NCI-H1694 treated with DMSO at 0.1 percent for 48 hours (cell line): ENCODE measurements around the gene ASF1B.

Experiments
- DNase-seq: peaks from one replicate; lab custom pipeline; 2025; lab: John Stamatoyannopoulos, UW

ASF1B gene

GRCh38 chr19:14138576-14139265, 2.3 kb upstream of the ASF1B start:
- DNase-seq, result no peak

GRCh38 chr19:14135985-14136508, 342 bp downstream of the ASF1B start:
- DNase-seq, result no peak

- DNase-seq, result no peak
Measured at GRCh38 chr19:14135355-14135754, 1.0 kb downstream of the ASF1B start.

GRCh38 chr19:14127929-14128509, 8.4 kb downstream of the ASF1B start:
- no peak for DNase-seq

- no peak for DNase-seq
Measured at GRCh38 chr19:14127176-14127575, 9.2 kb downstream of the ASF1B start.

- DNase-seq, result no peak
Measured at GRCh38 chr19:14122924-14123323, 13.5 kb downstream of the ASF1B start.

- DNase-seq, result no peak
Measured at GRCh38 chr19:14120497-14120780, 15.9 kb downstream of the ASF1B start.

GRCh38 chr19:14119644-14120496, 16.5 kb downstream of the ASF1B start:
- no peak for DNase-seq

- DNase-seq, result no peak
Measured at GRCh38 chr19:14119146-14119545, 17.2 kb downstream of the ASF1B start.

- DNase-seq, result peak; percentile 21
Measured at GRCh38 chr19:14118165-14119051, 18.0 kb downstream of the ASF1B start.

- DNase-seq, result peak; percentile 98
Measured at GRCh38 chr19:14117668-14118164, 18.7 kb downstream of the ASF1B start, which contains the start of gene PRKACA. Gene PRKACA (minus strand): TSS chr19:14117762. CDS start chr19:14117547, 215 bp downstream.

- DNase-seq, result no peak
Measured at GRCh38 chr19:14116918-14117578, 19.3 kb downstream of the ASF1B start.

GRCh38 chr19:14116525-14116917, 19.9 kb downstream of the ASF1B start:
- DNase-seq, result no peak

- DNase-seq, result no peak
Measured at GRCh38 chr19:14115756-14116155, 20.6 kb downstream of the ASF1B start.

GRCh38 chr19:14114854-14115253, 21.5 kb downstream of the ASF1B start:
- no peak for DNase-seq

- DNase-seq, result no peak
Measured at GRCh38 chr19:14114439-14114838, 21.9 kb downstream of the ASF1B start.

GRCh38 chr19:14113762-14114414, 22.5 kb downstream of the ASF1B start:
- no peak for DNase-seq

GRCh38 chr19:14112809-14113385, 23.5 kb downstream of the ASF1B start:
- DNase-seq, result no peak

- no peak for DNase-seq
Measured at GRCh38 chr19:14112051-14112808, 24.2 kb downstream of the ASF1B start.
